Measurements from ENCODE around the gene SLC26A4.

The SLC26A4 gene

GRCh38 chr7:107758667-107759066, 98.0 kb downstream of the SLC26A4 start:
- no peak for DNase-seq
- H3K4me1 ChIP-seq (ENCODE audit: control extremely low read depth in 1 of 4, control insufficient read depth in 4 of 4, insufficient read depth in 4 of 4, low read length in 3 of 4), result no peaks in the 10 kb centered on the region
- no peak overlapping the region for H3K27ac ChIP-seq (ENCODE audit: insufficient read depth in 1 of 2, low read depth in 1 of 2, low read length in 2 of 2, poor library complexity in 1 of 2, severe bottlenecking in 2 of 2)
- no peaks in the 10 kb centered on the region for H3K27me3 ChIP-seq (replicated peaks in 2 of 5; ENCODE audit: control insufficient read depth in 4 of 5, insufficient read depth in 5 of 5, low read length in 4 of 5)
- H3K4me3 ChIP-seq (ENCODE audit: control insufficient read depth in 1 of 7, extremely low read depth in 1 of 7, insufficient read depth in 4 of 7, low read depth in 2 of 7, low read length in 6 of 7), result no peak overlapping the region
- ChIA-PET CTCF (no interaction called here), POLR2A (interaction anchor here (0.6 kb wide), 1 partner anchor 16 kb away, joined by 3 read pairs; no protein-coding TSS in a partner anchor)
- 100% methylated on average over 1 of the region's 1 CpG for WGBS (ENCODE audit: insufficient coverage)
- peaks cover 22 to 56% (median 39%) of the 10 kb centered on the region in 4 experiments for H3K36me3 ChIP-seq (ENCODE audit: control insufficient read depth in 4 of 4, insufficient read depth in 4 of 4, low read length in 3 of 4)
- no peaks in the 10 kb centered on the region for H3K9me3 ChIP-seq (ENCODE audit: control extremely low read depth in 1 of 5, control insufficient read depth in 4 of 5, insufficient read depth in 2 of 5, low read depth in 1 of 5, low read length in 4 of 5)

- CTCF ChIA-PET, result interaction anchor here (1.2 kb wide), 1 partner anchor 305 kb away, joined by 4 read pairs; no protein-coding TSS in a partner anchor
- H3K4me1 ChIP-seq (ENCODE audit: control extremely low read depth in 1 of 4, control insufficient read depth in 4 of 4, insufficient read depth in 4 of 4, low read length in 3 of 4), result no peaks in the 10 kb centered on the region
- POLR2A ChIA-PET, result no interaction called here
- no peaks in the 10 kb centered on the region for H3K9me3 ChIP-seq (ENCODE audit: control extremely low read depth in 1 of 5, control insufficient read depth in 4 of 5, insufficient read depth in 2 of 5, low read depth in 1 of 5, low read length in 4 of 5)
- H3K27me3 ChIP-seq (replicated peaks in 2 of 5; ENCODE audit: control insufficient read depth in 4 of 5, insufficient read depth in 5 of 5, low read length in 4 of 5), result no peaks in the 10 kb centered on the region
- no peak overlapping the region for H3K4me3 ChIP-seq (ENCODE audit: control insufficient read depth in 1 of 7, extremely low read depth in 1 of 7, insufficient read depth in 4 of 7, low read depth in 2 of 7, low read length in 6 of 7)
- no peak for DNase-seq
- no CpG with 5 or more reads among the region's 2 CpGs for WGBS (ENCODE audit: insufficient coverage)
- no peak overlapping the region for H3K27ac ChIP-seq (ENCODE audit: insufficient read depth in 1 of 2, low read depth in 1 of 2, low read length in 2 of 2, poor library complexity in 1 of 2, severe bottlenecking in 2 of 2)
- no peaks in the 10 kb centered on the region for H3K36me3 ChIP-seq (ENCODE audit: control insufficient read depth in 4 of 4, insufficient read depth in 4 of 4, low read length in 3 of 4)
Measured at GRCh38 chr7:107767391-107767790, 106.8 kb downstream of the SLC26A4 start.
